ENCODE results near the gene IFT20.

IFT20 gene, protein sequence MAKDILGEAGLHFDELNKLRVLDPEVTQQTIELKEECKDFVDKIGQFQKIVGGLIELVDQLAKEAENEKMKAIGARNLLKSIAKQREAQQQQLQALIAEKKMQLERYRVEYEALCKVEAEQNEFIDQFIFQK

DNA sequence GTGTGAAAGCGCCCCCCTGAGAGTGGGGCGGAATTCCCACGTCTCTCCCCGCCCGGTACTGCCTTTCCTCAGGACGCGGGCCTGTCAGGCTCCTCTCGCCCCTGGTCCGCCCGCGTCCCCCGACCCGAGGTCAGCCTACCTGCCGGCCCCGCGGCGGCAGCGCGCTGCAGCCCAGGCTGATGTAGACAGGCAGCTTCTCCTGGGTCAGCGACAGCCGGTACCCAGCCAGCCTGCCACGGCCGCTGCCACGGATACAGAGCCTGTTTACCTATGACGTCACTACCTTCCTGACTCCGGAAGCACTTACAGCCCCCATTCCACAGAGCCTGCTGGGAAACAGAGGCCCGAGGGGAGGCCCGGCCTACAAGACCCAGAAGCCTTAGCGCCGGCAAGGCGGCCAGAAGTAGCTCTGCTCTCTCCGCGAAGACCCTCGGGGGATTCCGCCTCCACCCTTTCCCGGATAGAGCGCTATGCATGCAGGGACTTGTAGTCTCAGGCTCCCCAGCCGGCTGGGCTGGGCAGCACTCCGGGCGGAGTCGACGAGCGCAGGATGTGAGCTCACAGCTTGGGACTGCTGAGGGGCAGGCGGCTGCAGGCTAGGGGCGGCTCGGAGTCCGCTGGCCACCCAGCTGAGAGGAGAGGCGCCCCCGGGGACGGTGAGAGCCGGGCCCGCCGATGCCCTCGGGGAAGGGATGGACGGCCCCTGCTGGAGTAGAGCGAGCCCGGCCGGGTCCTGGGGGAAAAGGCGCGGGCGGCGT lies at the start of gene IFT20, which contains the start of gene TNFAIP1:
Gene IFT20 (minus strand): TSS at position 272 of the 758 bp plus-strand sequence. CDS start 3,487 bp downstream, outside the sequence.
Gene TNFAIP1 (plus strand): TSS at position 561 of the 758 bp plus-strand sequence. CDS start 3,761 bp downstream, outside the sequence.
- DNase-seq (ENCODE audit: low spot score) = peak; percentile 100

DNA sequence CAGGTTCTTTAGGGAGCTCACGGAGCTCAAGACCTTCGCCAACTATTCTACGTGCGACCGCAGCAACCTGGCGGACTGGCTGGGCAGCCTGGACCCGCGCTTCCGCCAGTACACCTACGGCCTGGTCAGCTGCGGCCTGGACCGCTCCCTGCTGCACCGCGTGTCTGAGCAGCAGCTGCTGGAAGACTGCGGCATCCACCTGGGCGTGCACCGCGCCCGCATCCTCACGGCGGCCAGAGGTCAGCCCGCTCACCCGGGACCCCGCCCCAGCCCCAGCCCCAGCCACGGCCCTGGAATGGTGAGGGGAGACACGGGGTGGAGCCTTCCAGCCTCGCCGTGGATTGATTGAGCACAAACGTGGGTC lies 49.7 kb upstream of the IFT20 start:
- no peak for DNase-seq (ENCODE audit: low spot score)

DNA sequence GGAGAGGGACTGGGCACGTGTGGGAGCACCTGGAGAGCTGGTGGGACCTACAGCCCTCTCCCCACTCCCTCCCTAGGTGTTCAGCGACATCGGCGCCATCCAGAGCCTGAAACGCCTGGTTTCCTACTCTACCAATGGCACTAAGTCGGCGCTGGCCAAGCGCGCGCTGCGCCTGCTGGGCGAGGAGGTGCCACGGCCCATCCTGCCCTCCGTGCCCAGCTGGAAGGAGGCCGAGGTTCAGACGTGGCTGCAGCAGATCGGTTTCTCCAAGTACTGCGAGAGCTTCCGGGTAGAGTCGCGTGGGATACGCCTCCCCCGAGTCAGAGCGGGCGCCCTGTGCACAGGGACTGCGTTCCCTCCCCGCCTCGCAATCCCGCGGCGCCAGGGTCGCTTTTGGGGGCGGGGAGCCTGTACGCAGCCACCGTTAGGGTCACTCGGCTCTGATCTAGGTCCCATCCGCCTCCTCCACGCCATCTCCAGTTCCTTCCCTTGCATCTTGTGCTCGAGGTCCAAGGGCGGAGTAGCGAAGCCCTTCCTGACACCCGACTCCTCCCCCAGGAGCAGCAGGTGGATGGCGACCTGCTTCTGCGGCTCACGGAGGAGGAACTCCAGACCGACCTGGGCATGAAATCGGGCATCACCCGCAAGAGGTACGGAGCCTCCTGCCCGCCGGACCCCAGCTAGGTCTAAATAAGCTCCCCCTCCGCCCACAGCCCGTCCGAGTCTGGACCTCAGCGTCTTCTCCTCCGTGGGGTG lies 49.2 kb upstream of the IFT20 start:
- no peak for DNase-seq (ENCODE audit: low spot score)

DNA sequence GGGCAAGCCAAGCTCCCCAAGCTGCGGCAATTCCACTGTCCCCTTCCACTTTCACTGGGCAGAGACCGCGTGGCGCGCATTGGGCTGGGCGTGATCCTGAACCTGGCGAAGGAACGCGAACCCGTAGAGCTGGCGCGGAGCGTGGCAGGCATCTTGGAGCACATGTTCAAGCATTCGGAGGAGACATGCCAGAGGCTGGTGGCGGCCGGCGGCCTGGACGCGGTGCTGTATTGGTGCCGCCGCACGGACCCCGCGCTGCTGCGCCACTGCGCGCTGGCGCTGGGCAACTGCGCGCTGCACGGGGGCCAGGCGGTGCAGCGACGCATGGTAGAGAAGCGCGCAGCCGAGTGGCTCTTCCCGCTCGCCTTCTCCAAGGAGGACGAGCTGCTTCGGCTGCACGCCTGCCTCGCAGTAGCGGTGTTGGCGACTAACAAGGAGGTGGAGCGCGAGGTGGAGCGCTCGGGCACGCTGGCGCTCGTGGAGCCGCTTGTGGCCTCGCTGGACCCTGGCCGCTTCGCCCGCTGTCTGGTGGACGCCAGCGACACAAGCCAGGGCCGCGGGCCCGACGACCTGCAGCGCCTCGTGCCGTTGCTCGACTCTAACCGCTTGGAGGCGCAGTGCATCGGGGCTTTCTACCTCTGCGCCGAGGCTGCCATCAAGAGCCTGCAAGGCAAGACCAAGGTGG lies 46.0 kb upstream of the IFT20 start:
- DNase-seq (ENCODE audit: low spot score) = peak; percentile 91

DNA sequence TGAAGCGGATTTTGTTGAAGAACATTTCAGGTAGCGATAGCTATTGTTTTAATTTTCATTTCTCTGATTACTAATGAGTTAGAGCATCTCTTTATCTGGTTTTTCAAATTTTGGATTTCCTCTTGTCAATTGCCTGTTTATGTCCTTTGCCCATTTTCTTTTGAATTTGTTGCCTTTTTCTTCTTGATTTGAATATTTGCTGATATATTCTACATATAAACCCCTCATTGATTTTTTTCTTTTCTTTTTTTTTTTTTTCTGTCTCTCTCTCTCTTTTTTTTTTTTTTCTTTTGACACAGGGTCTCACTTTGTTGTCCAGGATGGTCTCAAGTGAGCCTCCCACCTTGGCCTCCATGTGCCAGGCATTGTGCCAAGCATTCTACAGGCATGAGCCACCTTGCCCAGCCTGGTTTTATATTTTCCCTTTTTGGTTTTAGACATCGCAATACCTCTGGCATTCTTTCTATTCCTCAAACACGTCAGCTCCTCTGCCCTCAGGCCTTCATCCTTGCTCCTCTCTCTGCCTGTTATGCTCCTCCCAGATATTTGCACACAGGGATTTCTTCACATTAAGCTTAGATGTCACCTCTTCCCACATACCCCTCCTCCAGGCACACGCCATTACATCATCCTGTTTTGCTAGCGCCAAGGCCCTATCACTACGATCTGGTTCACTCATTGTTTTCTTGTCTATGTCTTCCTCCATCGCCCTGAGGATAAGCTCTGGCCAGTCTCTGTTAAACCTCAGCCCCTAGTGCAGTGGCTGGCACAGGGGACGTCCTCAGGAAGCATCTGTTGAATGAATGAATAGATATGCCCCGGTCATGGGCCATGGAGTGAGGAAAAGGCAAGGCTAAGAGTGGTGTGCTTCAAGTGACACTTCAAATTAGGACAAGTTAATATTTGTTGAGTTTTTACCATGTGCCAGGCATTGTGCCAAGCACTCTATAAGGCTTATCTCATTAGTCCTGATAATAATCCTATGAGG lies 44.8 kb upstream of the IFT20 start:
- no peak for DNase-seq (ENCODE audit: low spot score)

DNA sequence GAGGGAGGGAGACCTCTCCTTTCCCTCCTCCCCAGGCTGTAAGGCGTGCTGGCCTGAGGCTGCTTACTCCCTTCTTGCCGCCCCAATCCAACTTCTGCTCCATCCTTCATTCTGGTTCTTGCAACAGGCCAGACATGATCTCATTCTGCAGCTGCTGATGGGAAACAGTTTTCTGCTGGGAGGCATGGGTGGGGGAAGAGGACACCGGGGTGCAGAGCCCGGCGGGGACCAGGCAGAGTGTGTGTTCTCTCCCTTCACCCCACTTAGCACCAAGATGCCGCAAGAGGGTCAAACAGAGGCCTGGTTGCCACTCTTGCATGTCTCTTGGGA lies 37.6 kb upstream of the IFT20 start:
- DNase-seq (ENCODE audit: low spot score) = no peak

DNA sequence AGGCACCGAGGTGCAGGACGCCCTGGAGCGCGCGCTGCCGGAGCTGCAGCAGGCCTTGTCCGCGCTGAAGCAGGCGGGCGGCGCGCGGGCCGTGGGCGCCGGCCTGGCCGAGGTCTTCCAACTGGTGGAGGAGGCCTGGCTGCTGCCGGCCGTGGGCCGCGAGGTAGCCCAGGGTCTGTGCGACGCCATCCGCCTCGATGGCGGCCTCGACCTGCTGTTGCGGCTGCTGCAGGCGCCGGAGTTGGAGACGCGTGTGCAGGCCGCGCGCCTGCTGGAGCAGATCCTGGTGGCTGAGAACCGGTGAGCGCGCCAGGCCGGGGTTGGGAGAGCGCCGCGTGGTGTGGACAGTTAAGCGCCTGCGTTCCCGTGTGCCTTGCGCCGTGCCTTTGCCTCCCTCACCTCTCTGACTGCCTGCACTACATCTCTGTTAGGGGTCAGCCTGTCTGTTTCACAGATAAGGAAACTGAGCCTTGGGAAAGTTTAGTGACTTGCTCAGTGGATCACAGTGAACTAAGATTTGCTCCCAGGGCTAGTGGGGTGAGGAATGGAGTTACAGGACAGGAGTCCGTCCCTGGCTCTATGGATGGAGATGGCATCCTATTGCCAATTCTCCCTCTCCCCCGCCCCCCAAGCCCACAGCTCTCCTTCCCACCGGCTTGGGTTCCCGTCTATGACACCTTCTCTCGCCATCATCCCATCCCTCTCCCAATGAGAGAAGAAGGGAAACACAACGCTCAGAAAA lies 37.1 kb upstream of the IFT20 start:
- no peak for DNase-seq (ENCODE audit: low spot score)

DNA sequence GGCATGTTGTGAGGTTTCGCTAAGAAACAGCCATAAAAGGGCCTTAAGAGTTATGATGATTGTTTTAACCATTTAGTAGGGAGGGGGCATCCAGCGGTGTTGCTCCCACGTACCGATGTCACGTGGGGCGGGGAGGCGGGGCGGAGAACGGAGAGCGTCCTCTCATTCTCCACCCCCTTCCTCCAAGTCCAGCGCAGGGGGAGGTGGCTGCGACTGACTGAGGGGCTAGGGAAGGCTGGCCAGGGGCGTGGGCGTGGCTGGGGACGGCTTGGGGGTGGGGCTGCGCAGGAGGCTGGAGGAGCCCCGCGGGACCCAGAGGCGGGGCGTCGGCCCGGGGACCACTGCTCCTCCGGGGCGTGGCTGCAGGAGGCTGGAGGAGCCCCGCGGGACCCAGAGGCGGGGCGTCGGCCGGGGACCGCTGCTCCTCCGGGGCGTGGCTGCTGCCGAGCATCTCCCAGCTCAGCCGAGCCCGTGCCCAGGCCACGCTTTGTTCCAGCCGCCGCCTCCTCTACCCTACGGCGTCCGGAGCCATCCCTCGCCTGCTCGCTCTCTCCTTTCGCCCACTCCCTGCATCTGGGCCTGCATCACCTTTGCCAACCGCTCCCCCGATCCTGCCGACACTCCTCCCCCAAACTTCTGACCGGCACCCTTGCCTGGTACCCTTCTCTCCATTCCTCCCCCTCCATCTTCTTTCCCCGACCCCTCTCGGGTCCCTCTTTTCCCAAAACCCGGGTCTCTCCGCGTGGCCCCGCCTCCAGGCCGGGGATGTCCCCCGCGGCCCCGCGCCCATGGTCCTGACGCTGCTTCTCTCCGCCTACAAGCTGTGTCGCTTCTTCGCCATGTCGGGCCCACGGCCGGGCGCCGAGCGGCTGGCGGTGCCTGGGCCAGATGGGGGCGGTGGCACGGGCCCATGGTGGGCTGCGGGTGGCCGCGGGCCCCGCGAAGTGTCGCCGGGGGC lies 36.3 kb upstream of the IFT20 start, which contains the start of gene SARM1:
Gene SARM1 (plus strand): TSS at position 450 of the 958 bp plus-strand sequence. CDS start 339 bp downstream, at position 789.
- DNase-seq (ENCODE audit: low spot score) = peak; percentile 99

DNA sequence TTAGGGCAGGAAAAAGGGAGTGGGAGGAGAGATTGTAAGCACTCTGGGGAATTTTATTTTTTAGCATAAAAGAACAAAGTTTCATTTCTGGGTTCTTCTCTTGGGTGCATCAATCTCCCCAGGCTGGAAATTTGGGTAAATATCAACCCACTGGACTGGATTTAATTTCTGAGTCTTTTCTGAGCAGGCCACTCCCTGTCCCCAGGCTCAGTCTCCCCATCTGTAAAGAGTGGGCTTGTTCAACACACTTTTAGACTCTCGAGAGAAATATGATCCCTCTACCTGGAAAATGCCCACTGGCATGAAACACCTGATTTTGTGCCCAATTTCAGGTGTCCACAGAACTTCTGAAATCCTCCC lies 35.5 kb upstream of the IFT20 start:
- no peak for DNase-seq (ENCODE audit: low spot score)

DNA sequence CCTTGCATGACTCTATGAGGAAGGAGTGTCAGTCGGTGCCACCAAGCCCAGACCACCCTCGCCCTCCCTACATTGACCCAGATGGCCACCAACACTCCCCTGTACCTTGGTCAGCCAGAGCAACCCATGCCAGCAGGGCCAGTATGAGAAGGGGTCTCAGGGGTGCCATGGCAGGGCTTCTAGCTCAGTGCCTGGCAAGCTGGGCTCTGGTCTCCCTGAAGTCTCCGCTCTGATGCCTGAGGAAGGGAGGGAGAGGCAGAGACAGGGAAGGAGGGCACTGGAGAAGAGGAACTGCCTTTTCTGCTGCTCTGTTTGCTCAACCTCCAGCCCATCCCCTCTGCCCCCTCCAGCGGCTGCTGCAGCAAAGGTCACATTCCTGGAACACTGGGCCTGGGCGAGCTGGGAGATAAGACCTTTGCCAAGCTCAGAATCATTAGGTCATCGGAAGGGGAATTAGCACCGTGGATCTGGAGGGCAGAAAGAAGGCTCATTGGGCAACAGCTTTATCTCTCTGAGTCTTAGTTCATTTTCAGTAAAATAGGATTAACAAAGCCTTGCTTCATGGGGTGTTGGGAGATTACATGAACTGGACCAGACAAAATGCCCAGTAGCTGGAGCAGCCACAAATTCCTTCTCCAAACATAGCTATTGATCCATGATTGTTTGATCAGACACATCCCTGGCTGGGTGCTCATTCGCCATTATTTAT lies 34.9 kb upstream of the IFT20 start, which contains the start of gene VTN:
Gene VTN (minus strand): TSS at position 273 of the 709 bp plus-strand sequence. CDS start 104 bp downstream, at position 169.
- peak; percentile 90 for DNase-seq (ENCODE audit: low spot score)

DNA sequence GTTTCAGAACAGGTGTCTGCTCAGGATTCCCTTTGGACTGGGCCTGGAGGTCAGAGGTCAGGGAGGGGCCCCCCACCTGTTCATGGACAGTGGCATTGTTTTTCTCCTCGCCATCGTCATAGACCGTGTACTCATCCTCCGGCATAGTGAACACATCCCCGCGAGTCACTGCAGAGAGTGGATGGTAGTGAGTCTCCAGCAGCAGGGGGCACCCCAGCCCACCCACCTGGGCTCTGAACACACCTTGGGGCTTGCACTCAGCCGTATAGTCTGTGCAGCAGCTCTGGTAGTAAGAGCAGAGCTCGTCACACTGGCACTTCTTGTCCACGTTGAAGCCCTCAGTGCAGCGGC lies 34.4 kb upstream of the IFT20 start:
- DNase-seq (ENCODE audit: low spot score) = no peak

DNA sequence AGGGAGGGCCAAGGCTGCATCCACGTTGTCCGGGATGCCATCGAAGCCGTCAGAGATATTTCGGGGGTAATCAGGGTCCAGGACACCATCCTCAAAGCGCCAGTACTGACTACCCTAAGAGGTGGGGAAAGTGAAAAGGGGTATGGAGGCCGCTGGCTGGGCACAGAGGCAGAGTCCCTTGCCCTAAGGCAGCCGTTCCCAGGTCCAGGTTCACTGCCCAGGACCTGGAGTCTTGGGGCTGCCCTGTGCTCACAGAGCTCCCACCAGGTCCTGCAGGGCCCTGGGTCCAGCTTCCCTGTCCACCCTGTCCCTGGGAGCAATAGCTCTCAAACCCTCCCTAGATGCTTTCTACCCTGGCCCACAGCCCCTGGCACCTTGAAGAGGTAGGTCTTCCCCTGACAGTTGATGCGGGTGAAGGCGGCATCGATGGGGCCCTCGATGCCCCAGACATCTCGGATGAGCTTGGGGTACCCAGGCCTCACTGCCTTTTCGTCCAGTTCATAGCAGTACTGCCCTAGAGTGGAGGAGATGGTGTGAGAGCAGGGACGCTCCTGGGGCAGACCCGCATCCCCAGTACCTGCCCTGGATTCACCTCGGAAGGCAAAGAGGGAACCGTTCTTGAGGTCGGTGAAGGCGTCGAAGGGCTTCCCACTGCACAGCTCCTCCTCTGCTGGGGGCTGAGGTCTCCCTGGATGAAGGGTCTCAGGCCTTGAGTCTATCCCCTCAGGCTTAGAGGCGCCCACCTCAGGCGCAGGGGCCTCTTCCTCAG lies 33.8 kb upstream of the IFT20 start:
- DNase-seq (ENCODE audit: low spot score) = no peak

DNA sequence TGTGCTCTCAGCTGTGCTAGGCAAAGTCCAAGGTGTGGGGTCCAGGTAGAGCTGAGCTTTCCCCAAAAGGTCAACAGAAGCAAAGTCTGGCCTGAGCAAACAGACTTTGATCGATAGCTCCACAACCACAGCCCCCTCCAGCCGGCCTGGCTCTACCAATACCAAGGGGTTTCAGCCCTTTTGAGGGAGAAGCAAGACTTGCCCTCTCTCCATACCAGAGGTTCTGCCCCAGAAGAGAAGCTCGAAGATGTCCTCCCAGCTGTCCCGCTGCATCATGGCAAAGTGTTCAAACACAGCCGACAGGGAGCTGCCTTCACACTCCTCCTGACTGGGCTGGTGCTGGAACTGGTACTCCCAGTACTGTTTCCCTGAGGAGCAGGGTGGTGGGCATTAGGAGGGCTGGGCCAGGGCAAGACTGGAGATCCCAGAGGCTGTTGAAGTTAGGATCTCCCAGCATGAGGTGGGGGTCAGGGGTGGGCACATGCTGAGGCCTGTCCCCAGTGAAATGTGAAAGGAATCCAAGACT lies 33.1 kb upstream of the IFT20 start:
- no peak for DNase-seq (ENCODE audit: low spot score)

DNA sequence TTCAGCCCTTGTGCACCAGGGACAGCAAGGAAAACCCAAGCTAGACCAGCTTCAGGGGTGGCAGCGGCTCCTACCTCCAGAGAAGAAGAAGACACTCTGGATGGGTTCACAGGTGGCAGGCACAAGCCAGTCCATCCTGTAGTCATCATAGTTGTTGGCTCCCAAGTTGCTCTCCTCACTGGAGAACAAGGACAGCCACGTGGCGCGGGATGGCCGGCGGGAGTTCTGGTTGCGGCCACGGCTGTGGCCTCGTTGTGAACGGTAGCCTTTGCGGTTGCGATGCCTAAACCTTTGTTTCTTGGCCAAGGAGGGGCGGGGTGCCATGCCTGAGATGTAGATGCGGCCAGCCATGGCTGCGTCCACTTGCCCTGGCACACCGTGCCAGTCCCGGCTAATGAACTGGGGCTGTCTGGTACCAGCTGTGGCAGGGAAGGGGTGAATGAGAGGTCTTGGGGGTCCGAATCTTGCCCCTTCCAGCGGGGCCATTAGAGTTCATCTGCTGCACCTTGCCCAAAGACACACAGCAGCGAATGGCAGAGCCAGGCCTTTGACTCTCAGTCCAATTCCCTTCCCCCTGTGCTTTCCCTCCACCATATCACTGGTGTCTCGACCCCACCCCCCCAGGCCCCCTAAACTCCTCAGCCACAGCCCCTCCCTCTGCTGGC lies 32.5 kb upstream of the IFT20 start:
- no peak for DNase-seq (ENCODE audit: low spot score)

DNA sequence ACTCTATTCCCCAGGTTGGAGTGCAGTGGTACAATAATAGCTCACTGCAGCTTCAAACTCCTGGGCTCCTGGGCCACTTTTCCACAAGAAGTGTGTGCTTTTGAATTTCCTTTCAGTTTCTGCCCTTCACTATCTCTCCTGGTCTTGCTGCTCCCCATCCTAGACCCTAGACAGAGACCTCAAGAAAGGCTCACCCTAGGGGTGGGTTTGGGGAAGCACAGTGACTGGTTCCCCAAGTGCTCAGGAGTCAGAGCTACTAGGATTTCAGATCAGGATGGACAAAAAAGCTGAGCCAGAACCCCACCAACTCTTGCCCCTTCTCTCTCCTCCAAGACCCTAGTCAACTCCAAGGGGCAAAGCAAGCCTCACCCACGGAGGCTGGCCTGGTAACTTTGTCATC lies 31.3 kb upstream of the IFT20 start:
- DNase-seq (ENCODE audit: low spot score) = no peak

DNA sequence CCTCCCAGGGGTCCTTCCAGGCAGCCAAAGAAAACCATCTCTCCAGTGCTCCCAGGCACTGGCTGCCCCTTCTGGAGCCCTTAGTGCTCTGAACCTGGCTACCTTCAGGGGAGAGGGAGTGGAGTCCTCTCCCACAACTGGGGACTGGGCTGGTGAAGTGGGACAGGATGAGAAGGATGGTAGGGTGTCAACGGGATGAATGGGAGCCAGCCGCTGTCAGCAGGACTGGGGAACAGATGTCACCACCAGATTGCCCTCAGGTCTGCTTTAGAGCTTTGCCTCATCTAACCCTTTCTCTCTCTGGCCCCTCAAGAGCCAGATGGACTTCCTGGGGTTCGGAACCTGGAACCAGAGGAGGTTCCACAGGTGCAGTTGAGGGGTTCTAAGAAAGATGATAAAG lies 30.2 kb upstream of the IFT20 start:
- no peak for DNase-seq (ENCODE audit: low spot score)
